CD4-positive, alpha-beta T cell treated with Interleukin-17A for 1 hour (primary cell): ENCODE results near the gene BRSK2.
"Not testable (repeated sequence)": the region's sequence is repeated elsewhere in the genome, so short reads cannot be mapped to it uniquely, and the experiment has no call there.

Experiments
- DNase-seq: peaks from one replicate; pipeline ENCODE4 v3.0.0-alpha.2; 2020

The BRSK2 gene

DNA sequence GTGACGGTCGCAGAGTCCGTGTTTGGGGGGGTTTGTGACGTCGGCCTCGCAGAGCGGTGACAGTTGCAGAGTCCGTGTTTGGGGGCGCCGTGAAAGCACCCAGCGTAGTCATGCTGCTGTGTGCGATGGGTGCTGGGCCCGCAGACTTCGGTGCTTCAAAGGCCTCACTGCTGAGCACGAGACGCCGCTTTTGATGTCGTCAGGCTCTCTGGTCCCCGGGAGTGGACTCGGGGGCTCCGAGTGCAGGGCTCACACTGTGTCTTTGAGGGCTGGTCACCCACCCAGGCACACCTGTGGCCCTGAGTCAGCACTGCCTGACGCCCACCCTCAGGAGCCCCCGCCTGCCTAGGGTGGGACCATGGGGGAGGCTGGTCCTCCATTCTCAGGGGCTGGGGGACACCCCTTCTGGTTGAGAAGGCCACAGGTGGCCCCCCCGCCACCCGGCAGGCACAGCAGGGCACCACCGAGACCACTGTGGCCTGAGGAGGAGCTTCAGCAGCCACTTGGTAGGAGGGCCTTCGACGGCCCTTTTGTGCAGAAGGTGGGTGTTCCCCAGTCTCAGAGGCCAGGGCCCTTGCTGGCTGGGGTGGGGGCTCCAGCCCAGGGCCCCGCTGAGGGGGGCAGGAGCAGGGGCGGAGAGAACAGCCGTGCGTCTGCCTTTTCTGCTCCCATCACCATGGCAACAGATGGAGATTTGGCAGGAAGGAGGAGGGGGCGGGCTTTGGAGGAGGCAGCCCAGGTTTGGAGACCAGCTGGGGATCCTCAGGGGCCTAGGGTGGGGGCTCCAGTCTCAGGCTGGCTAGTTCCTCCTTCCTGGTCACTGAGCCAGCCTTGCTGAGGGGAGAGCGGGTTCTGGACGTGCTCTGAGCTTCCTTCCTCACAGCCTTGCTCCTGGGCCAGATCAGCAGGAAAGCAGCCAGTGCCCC is 20.9 kb downstream of the BRSK2 start:
- no peak for DNase-seq

DNA sequence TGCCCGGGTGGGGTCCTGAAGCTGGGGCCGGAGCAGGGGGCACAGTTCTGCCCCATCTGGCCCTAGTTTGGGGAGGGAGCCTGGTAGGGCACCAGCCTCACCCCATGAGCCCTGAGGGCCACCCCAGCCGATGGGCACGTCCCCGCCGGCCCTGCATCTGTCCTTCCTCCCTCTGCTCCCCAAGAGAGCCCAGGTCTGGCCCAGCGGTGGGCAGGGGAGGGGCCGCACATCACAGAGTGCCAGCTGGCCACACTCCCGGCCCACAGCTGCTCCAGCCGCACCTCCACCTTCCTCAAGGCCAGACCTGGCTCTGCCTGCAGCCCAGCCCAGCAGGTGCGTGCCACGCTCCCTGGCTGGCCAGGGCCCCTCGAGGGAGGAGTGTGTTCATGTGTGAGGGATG is 21.6 kb downstream of the BRSK2 start:
- no peak for DNase-seq

DNA sequence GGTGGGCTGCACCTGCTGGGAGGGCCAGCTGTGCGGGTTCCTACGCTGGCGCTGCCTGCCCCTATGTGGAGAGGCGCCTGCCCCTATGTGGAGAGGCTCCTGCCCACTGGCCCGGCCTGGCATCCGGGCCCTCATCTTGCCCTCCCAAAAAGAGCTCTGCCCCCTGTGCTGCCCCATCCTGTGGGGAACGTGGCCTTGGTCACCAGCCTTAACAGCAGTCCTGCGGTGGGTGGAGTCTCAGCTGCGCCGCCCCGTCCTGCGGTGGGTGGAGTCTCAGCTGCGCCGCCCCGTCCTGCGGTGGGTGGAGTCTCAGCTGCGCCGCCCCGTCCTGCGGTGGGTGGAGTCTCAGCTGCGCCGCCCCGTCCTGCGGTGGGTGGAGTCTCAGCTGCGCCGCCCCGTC is 22.0 kb downstream of the BRSK2 start:
- DNase-seq = not testable (repeated sequence)

DNA sequence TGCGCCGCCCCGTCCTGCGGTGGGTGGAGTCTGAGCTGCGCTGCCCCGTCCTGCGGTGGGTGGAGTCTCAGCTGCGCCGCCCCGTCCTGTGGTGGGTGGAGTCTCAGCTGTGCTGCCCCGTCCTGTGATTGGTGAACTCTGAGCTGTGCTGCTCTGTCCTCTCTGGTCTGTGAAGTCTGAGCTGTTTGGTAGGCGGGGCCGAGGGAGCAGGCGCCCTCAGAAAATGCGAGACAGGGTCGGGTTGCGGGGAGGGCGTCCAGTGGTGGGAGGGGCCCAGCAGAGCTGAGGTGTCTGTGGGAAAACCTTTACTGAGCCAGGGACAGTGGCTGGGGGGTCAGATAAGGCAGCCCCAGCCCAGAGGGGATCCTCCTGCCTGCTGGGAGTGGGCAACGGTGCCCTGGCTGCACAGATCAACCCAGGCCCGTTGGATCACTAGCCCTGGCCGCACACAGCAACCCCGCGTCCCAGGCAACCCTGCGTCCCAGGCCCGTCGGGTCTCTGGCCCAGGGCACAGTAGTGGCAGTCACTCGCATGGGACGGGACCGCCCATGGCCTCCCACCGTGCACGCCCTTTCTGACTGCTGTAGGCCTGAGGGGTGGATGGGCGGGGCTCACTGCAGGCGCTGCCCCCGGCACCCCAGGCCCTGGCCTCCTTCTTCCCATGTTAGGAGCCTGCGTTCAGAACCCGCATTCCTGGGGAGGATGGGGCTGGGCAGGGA is 22.8 kb downstream of the BRSK2 start:
- no peak for DNase-seq

DNA sequence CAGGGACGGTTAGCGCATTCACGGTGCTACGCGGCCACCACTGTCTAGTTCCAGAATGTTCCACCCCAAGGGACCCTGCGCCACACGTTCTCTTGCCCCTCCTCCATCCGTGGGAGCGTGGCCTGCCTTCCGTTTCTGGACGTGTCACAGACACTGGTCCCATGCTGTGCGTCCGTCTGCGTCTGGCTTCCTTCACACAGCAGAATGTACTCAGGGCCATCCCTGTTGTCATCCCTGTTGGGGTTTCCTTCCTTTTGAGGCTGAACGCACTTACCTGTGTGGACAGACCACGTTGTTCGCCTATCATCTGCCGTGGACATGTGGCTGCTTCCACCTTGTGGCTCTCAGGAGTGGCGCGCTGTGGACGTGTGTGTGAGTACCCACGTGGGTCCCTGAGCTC is 24.9 kb downstream of the BRSK2 start:
- DNase-seq = no peak

DNA sequence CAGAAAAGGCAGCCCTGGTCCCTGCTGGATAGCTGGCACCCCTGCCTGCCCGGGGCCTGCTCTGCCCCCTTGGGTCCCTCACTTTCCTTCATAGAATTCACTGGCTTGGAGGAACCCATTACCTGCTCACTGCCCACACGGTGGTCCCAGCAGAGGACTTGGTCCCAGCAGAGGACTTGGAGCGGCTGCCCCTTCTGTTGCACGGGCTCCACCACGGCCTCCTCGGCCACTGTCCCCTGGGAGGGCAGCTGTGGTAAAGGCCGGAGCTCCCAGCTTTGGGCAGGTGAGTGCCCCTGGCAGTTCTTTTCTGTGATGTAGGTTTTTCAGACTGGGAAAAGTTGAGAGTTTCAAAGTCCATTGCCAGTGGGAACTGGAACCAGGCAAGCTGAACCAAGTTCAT is 25.9 kb downstream of the BRSK2 start:
- DNase-seq = no peak

DNA sequence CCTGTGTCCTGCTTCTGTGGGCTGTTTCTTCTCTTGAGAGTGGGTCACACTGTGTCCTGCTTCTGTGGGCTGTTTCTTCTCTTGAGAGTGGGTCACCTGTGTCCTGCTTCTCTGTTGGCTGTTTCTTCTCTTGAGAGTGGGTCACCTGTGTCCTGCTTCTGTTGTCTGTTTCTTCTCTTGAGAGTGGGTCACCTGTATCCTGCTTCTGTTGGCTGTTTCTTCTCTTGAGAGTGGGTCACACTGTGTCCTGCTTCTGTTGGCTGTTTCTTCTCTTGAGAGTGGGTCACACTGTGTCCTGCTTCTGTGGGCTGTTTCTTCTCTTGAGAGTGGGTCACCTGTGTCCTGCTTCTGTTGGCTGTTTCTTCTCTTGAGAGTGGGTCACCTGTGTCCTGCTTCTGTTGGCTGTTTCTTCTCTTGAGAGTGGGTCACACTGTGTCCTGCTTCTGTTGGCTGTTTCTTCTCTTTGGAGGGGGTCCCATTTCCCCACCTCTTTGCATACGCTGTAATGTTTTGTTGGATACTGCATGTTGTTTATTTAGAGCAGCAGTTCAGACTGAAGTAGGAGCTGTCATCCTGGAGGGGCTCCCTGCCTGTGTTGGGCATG is 28.6 kb downstream of the BRSK2 start:
- DNase-seq = not testable (repeated sequence)

DNA sequence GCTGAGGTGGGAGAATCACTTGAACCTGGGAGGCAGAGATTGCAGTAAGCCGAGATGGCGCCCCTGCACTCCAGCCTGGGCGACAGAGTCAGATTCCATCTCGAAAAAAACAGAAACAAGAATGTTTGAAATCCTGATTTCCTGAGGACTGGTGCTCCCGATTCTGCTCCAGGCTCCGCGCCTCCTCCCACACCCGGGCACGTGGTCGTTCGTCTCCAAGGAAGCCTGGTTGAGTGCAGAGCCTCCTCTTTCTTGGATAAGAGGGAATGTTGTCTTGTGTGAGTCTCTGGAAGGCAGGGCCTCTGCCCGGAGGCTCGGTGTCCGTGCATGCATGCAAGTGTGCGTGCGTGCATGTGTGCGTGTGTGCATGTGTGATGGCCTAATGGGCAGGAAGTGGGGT is 30.1 kb downstream of the BRSK2 start:
- DNase-seq = no peak

DNA sequence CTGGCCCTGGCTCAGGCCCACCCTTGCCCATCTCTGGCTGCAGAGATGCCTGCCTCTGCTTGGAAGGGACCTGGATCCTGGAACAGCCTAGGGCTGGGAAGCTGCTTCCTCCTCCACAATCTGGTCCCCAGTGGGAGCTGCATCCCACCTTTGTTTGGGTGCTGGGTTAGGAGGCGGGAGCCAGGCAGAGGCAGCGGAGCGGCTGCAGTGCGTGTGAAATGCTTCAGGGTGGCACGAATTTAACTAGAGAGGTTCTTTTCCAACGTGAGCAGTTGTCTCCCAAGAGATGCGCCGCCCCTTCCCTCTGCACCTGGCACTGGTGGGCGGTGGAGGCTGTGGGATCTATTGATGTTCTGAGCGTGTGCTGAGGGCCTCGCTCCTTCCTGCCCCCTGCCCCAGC is 31.6 kb downstream of the BRSK2 start:
- no peak for DNase-seq

DNA sequence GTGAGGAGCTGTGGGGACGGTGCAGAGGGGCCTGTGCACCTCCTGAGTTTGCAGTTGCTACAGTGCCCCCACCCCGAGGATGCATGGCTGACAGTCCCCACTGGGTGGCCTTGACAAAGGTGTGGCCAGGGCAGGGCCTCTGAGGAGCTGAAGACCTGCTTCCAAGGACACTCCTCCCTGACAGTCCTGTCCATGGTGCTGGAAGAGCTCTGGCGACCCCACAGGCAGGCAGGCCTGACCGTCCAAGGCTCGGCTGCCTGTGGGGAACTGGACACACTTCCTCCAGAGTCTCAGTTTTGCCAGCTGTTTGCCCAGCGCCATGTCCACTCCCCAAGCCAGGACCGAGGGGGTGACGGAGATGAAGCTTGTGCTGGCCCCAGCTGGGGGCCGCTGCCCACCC is 32.7 kb downstream of the BRSK2 start:
- no peak for DNase-seq

DNA sequence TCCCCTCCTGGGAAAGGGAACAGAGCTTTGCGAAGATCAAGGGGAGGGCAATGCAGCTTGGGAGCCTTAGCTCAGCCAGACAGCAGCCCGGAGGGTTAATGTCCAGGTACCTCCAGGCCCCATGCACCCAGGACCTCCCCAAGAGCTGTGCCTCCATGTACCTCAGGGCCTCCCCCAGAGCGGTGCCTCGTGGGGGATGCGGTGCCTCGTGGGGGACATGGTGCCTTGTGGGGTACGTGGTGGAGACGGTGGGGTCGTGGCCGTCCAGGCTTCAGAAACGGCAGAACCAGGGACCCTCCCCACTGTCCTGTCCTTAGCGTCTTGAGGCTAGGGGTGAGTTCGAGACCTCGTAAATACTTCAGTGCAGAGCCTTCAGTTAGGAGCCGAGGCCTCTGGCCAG is 33.2 kb downstream of the BRSK2 start:
- DNase-seq = no peak

DNA sequence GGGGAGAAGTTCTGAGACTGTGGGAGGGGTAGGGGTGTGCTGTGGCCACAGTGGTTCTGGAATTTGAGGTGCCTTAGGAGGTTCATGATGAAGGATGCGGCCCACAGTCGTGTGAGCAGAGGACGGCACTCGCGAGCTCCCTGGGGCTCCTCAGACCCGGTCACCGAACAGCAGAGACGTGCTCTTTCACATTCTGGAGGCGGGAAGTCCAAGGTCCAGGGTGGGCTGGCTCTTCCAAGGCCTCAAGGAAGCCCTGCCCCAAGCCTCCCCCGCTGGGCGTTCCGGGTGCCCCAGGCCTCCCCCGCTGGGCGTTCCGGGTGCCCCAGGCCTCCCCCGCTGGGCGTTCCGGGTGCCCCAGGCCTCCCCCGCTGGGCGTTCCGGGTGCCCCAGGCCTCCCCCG is 33.7 kb downstream of the BRSK2 start:
- DNase-seq = not testable (repeated sequence)

DNA sequence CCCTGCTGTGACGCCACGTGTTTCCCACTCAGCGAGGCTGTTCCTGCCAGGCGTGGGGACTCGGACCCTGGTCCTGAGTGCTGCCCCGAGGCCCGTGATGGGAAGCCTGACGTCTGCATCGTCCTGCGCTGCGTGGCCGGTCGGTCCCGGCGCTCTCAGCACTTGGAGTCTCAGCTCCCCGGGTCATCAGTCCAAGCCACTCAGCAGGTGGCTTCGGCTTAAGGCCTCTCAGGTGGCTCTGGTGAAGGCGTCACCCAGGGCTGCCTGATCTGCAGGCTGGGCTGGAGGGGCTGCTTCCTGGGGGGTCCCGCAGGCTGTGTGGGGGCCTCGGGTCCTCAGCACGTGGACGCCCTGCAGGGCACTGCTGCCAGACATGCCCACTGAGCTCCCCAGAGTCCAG is 35.3 kb downstream of the BRSK2 start:
- DNase-seq = no peak

DNA sequence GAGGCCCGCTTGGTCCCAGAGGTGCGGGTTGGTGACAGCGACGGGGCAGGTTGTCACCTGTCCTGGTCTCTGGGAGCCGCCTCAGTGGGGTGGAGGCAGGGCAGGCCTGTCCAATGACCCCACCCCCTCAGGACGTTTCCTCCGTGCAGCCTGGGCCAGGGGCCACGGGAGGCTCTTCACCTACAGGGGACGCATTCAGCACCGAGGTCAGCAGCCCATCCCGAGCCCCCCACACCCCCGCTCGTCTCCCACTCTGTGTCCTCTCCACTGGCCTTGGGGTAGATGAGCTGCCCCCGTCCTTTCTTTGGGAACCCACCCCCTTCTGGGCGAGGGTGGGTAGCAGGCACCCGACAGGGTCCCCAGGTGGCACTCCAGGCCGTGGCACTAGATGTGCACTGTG is 35.7 kb downstream of the BRSK2 start:
- DNase-seq = no peak

DNA sequence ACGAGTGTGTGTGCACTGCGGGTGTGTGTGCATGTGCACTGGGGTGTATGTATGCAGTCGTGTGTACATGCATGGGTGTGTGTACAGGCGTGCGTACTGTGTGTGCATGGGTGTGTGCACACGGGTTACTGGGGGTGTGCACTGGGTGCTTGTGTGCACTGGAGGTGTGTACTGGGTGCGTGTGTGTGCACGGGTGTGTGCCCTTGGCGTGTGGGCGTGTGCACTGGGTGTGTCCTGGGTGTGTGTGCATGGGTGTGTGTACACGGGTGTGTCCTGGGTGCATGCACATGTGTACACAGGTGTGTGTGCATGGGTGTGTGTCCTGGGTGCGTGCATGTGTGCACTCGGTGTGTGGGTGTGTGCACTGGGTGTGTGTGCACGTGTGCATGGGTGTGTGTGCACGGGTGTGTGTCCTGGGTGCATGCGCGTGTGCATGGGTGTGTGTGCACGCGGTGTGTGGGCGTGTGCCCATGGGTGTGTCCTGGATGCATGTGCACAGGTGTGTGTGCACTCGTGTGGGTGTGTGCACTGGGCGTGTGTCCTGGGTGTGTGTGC is 39.1 kb downstream of the BRSK2 start:
- DNase-seq = no peak

DNA sequence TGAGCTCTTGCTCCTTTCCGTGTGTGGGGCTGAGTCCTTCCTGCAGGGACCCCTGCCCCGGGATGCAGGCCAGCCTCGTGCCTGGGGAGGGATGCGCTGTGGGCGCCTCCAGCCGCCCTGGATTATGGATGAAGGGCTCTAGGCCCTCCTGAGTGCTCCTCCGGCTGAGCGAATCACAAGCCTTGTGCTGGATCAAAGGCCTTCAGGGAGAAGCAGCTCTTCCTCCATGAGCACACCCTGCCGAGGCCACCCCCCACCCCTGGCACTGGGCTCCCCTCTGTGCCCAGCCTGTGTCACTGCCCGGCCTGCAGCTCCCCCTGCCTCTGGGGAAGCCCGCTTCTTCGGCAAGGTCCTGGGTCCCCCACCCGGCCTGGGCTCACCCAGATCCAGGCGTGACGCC is 43.8 kb downstream of the BRSK2 start:
- no peak for DNase-seq

DNA sequence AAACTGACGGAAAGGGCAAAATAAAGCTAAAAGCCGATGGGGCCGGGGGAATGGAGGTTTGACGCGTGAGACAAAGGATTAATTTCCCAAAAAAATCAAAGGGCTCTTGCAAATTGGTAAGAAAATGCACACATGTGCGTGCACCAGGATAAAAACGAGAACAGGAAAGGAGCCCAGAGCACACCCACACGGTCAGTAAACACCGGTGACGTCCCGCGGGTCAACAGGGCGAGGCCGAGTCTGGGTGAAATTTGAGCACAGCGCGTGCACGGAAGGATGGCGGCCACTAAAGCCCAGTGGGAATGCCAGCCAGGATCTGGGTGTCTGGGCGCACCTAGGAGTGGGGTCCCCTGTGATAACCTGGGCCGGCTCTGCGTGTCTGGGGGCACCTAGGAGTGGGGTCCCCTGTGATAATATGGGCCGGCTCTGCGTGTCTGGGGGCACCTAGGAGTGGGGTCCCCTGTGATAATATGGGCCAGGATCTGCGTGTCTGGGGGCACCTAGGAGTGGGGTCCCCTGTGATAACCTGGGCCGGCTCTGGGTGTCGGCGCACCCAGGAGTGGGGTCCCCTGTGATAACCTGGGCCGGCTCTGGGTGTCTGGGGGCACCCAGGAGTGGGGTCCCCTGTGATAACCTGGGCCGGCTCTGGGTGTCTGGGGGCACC is 44.4 kb downstream of the BRSK2 start:
- DNase-seq = no peak

DNA sequence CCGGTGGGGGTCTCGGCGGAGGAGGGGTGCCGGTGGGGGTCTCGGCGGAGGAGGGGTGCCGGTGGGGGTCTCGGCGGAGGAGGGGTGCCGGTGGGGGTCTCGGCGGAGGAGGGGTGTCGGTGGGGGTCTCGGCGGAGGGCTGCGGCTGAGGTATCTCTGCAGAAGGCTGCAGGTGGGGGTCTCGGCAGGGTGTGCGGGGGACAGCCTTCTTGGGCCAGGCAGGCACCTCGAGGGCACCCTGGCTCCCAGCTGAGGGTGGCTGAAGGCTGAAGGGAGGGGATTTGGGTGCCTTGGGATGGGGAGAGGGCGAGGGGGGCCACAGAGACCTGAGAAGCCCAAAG is 45.7 kb downstream of the BRSK2 start:
- DNase-seq = not testable (repeated sequence)

DNA sequence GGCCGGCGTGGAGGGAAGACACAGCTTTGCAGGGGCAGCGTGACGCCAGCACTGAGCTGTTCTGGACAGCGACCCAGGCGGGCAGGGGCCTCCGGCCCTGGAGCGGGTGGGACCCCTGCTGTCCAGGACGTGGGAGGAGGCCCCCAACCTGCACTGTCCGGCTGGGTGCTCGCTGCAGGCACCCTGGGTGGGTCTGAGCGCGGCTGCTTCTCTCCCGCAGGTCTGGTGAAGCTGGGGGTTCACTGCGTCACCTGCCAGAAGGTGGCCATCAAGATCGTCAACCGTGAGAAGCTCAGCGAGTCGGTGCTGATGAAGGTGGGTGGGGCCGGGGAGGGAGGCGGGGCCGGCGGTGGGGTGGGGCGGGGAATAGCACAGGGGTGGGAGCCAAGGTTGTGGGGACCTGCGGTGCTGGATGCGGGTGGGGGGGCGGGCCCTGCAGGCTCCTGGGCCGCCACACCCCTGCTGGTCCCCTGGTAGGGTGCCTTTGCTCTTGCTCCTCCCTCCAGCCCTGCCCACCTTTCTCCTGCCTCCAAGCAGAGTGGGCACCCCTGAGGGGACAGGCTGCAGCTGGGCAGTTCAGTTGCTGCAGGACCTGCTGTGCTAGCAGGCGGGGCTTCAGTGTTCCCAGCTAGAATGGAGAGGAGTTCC is 46.2 kb downstream of the BRSK2 start:
- no peak for DNase-seq

DNA sequence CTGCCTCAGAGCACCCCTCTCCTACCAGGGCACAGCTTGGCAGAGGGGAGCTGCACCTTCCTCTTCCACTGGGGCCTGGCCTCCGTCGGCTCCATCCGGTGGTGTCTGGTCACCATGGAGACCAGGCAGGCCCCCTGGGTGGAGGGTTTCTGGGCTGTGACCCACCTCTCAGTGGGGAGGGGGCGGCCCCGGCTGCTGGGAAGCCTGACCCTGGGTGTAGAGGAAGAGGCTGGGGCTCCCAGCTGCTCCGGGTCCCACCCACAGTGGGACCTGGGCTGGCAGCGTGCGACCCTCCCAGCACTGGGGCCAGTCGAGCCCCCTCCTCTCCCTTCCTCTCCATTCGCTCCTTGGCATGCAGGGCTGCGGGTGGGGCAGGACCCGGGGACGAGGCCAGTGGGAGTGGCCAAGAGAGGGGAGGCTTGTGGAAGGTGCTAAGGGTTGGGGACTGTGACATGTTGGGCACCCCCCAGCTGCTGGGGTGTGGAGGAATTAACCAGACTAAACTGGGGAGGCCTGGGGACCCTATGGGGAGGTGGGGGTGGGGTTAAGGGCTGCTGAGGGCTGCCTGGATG is 46.8 kb downstream of the BRSK2 start:
- no peak for DNase-seq

DNA sequence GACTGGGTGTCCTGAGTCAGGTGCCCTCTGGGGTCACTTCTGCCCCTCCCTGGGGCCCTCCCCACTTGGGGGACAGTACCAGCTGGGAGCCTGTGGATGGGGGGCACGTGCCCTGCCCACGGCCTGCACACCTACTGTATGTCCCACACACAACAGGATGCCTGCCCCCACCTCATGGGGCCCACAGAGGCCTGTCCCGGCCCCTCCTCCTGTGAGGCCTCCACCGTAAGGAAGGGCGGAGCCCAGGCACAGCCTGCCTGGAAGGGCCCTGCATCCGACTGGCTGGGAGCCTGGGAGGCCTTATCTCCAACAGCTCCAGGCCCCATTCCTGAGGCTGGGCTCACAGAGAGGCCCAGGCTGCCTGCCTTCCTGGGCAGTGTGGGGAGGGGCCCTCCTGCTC is 47.8 kb downstream of the BRSK2 start:
- no peak for DNase-seq

DNA sequence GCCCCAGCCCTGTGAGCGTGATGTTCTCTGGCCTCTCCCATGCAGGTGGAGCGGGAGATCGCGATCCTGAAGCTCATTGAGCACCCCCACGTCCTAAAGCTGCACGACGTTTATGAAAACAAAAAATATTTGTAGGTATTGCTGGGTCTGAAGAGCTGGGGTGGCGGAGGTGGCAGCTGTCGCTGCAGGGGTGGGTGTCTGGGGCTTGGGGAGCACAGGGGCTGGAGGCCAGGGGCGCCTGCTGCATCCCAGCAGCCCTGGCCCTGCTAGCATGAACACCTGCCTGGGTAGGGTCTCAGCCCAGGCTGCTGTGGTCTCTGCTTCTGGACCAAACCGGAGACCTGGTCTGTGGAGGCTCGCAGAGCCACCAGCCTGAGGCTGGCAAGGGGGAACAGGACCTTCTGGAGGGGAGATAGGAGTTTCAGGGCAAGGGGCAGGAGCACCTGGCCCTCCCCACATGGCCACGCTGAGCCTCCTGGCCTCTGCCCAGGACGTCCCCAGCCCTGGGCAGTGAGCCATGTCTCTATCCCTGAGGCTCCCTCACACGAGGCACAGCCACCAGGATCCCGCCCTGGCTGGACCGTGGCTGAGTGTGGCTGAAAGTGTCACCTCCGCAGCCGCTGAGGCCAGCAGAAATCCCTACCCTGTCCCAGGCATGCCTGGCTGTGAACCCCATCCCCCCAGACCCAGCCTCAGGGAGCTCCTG is 48.7 kb downstream of the BRSK2 start:
- DNase-seq = no peak
